Cardiac fibroblast (primary cell): Measurements from ENCODE around the gene GNAI3.

Source experiments
- DNase-seq, 2 donors: peaks; one replicate each; pipeline versions ENCODE4 v3.0.0 to v3.0.0-alpha.2; 2010; ENCODE audit warnings: low read depth in 2 of 2
- H3K4me3 ChIP-seq, 2 donors: replicated peaks in 1 of 2; 1 replicate in 1 of 2; 2 replicates in 1 of 2; pipeline ENCODE4 v1.5.1; 2011; ENCODE audit warnings: low read depth in 2 of 2, low read length in 2 of 2, mild to moderate bottlenecking in 2 of 2, moderate library complexity in 1 of 2
- CTCF ChIP-seq: IDR thresholded peaks from one replicate; pipeline ENCODE4 v1.5.1; 2011; ENCODE audit warnings: low read depth, mild to moderate bottlenecking, low read length, inconsistent platforms

GNAI3 gene

GRCh38 chr1:109538827-109539555, 9.4 kb upstream of the GNAI3 start:
- no peak overlapping the region for H3K4me3 ChIP-seq
- DNase-seq, result no peak
- TF ChIP-seq CTCF, result no peak

- TF ChIP-seq CTCF, result no peak
- DNase-seq, result no peak
- no peak within 1 kb of the TSS for H3K4me3 ChIP-seq
Measured at GRCh38 chr1:109539676-109540075, 8.7 kb upstream of the GNAI3 start, which contains the start of gene GPR61. TSS of gene GPR61 (plus strand) at chr1:109539872. CDS start at chr1:109543023, 3,151 bp downstream.

- no peak for TF ChIP-seq CTCF
- no peak overlapping the region for H3K4me3 ChIP-seq
- no peak for DNase-seq
Measured at GRCh38 chr1:109541102-109541501, 7.3 kb upstream of the GNAI3 start.

GRCh38 chr1:109542657-109543056, 5.8 kb upstream of the GNAI3 start:
- DNase-seq, result no peak
- no peak for TF ChIP-seq CTCF
- H3K4me3 ChIP-seq, result no peak overlapping the region

- no peak for TF ChIP-seq CTCF
- H3K4me3 ChIP-seq, result no peak overlapping the region
- no peak for DNase-seq
Measured at GRCh38 chr1:109543283-109543987, 5.0 kb upstream of the GNAI3 start.

- no peak for TF ChIP-seq CTCF
- no peak for DNase-seq
- no peak overlapping the region for H3K4me3 ChIP-seq
Measured at GRCh38 chr1:109543988-109544735, 4.3 kb upstream of the GNAI3 start.
